Left cardiac atrium (tissue), 4 donors: Measurements from ENCODE around the gene TXNDC11. TPM values are rescaled to one million over a fixed set of nuclear protein-coding genes. Genes with fewer than 3 reads are reported as not detected.
A peak's percentile ranks its signal among the peaks of the same experiment; 100 is the strongest.
"Not testable (repeated sequence)": the region's sequence is repeated elsewhere in the genome, so short reads cannot be mapped to it uniquely, and the experiment has no call there.

ENCODE experiments used
- ATAC-seq, 2 donors: fragments of 200-7000 bp; cut with Tn5 transposase; one replicate each; pipeline ENCODE4 v1.9.1; 2020; ENCODE audit warnings: mild to moderate bottlenecking in 2 of 2, moderate library complexity in 2 of 2
- DNase-seq: peaks from one replicate; pipeline ENCODE4 v3.0.0-alpha.2; 2020
- intact Hi-C, 2 donors: fragments of 100-400 bp; cut with DNase I; formaldehyde crosslinking; loops; one replicate each; pipeline versions ENCODE4 v1.14.1 to v1.15.1; 2022 to 2023
- long read RNA-seq: library from polyadenylated mRNA; unstranded; transcript quantifications from one replicate; pipeline ENCODE4 v2.0.0, GENCODE V29; 2021
- total RNA-seq, 2 donors: library from RNA; stranded (reverse); fragmentation: NEBNext Ultra II Directional; extraction: Animal tissue kit (Norgen Biotek cat#: 25700); gene quantifications; one replicate each; pipeline ENCODE4 v1.2.1, GENCODE V29; 2021
- donor health status: DM: no; HTN: yes; CAD: no.
- donor health status: DM: no; HTN: yes; CAD: no; lungs with severe emphysema.
- donor health status: DM: yes; HTN: yes; CAD: no.
- donor health status: Dilated cardiomyopathy.

Gene TXNDC11
- 10 to 100 TPM; 21.8 to 30.4 TPM for total RNA-seq
- long read RNA-seq, transcript TXNDC11-201 (12 exons, 3,140 nt), result major isoform, 18 of 30 reads
- long read RNA-seq, partial matches to known transcripts, result 2 of 30 reads
- long read RNA-seq, other reads (novel, unspliced or antisense), result 10 of 30 reads

GRCh38 chr16:11742536-11743307, at the start of gene TXNDC11:
Gene TXNDC11 (minus strand): TSS chr16:11742857. CDS start chr16:11742730, 127 bp downstream.
- peak; percentile 97 to 98 for ATAC-seq
- DNase-seq, result peak; percentile 99
- intact Hi-C loops, result loop anchor here in 1 of 2 donors (5.0 kb wide), 1 partner anchor 55 kb away; the partner anchor contains the start of gene ZC3H7A

GRCh38 chr16:11791144-11791828, 48.6 kb upstream of the TXNDC11 start:
- intact Hi-C loops, result no loop called here
- DNase-seq (no peak), ATAC-seq (no peak)

- ATAC-seq, result no peak
- intact Hi-C loops, result no loop called here
- DNase-seq, result no peak
Observed at GRCh38 chr16:11788914-11789313, 46.3 kb upstream of the TXNDC11 start.

DNA sequence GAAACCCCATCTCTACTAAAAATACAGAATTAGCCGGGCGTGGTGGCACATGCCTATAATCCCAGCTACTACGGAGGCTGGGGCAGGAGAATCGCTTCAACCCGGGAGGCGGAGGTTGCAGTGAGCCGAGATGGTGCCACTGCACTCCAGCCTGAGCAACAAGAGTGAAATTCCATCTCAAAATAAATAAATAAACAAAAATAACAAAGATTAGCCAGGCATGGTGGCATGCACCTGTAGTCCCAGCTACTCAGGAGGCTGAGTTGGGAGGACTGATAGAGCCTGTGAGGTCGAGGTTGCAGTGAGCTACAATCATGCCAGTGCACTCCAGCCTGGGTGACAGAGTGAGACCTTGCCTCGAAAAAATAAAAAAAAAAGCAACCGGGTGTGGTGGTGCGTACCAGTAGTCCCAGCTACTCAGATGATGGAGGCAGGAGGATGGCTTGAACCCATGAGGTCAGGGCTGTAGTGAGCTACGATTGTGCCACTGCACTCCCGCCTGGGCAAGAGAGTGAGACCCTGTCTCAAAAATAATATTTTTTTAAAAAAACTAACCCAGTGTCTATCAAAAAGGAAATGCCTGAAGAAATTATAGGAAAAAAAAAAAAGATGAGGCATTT, 42.4 kb upstream of the TXNDC11 start:
- ATAC-seq, DNase-seq, intact Hi-C loops: not testable (repeated sequence)

DNA sequence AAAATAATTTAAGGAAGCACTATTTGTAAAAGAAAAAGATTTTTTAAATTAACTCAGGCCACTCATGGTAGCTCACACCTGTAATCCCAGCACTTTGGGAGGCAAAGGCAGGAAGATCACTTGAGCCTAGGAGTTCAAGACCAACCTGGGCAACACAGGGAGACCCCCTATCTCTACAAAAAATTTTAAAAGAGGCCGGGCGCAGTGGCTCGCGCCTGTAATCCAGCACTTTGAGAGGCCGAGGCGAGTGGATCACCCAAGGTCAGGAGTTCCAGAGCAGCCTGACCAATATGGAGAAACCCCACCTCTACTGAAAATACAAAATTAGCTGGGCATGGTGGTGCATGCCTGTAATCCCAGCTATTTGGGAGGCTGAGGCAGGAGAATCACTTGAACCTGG, 41.7 kb upstream of the TXNDC11 start:
- intact Hi-C loops, DNase-seq, ATAC-seq: not testable (repeated sequence)

- intact Hi-C loops, result no loop called here
- DNase-seq, result no peak
- ATAC-seq, result peak in 1 of 2 donors; percentile 18
Observed at GRCh38 chr16:11784038-11784369, 41.3 kb upstream of the TXNDC11 start.

DNA sequence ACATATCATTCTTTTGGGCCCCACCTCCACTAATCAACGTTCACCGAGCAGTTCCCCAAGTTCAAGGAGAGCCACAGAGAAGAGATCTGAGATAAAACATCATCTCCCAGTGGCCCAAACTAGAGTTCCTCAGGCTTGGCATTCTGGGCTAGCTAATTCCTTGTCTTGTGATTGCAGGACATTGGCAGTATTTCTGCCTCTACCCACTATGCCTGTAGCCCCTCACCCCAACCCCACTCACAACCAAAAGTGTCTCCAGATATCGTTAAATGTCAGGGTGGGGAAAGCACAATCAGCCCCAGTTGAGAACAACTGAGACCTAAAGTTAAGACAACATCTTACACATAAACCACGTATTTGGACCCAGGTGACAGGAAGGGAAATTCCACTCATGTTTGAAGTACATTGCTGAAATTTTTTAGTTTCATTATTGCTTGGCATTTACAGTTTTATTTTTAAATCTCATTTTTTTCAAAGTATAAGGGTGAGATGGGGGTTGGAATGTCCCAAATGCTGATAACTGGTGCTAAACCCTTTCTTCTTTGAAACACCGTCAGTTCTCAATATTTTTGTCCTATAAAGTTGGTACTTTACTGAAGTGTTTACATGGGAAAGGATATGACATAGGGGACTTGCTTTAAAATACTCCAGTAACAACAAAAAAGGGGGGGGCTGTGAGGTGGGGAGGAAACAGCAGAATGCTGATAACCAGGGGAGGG, 40.8 kb upstream of the TXNDC11 start:
- intact Hi-C loops, result no loop called here
- peak; percentile 39 to 54 for ATAC-seq
- no peak for DNase-seq

DNA sequence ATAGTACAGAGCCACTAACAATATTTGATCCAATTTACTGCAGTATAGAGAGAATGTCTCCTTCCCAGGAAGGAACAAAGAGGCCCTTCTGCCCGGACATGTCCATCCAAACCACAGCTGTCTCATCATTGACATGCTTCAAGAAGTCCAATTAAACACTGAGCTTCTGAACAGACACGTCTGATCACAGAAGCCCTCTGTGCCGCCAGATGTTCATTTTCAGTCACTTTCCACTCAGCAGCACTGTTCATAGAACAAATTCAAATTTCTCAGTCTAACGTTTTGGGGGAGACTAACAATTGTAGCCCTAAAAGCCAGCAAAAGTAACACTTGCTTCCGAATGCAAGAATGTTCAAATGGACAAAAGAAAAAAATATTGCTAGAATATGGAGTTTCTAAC, 39.1 kb upstream of the TXNDC11 start:
- intact Hi-C loops, result no loop called here
- DNase-seq (no peak), ATAC-seq (peak in 1 of 2 donors; percentile 19)

DNA sequence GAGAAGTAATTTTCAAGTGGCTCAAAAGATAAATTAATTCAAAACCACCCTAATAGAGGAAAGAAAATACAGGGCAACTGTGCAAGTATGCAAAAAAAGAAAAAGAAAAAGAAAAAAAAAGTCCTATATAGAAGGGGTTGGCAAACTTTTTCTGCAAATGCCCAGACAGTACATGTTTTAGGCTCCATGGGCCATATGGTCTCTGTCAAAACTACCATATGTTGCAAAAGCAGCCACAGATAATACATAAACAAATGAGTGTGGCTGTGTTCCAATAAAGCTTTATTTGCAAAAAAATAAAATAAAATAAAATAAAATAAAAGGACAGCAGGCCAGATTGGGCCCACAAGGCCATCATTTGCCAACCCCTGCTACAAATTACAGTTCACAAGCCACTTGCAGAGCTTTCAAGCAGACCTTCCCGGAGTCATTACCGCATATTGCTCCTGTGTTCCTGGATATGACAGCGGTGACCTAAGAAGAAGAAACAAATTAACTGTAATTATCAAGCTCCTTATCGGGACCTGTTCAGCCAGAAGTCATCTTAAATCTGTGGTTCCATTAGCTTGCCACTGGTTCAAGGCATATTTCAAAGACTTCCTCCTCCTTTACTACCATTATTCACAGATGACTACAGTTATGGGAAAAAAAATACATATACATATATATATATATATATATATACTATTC, 38.5 kb upstream of the TXNDC11 start:
- DNase-seq, result no peak
- intact Hi-C loops, result no loop called here
- ATAC-seq, result no peak

DNA sequence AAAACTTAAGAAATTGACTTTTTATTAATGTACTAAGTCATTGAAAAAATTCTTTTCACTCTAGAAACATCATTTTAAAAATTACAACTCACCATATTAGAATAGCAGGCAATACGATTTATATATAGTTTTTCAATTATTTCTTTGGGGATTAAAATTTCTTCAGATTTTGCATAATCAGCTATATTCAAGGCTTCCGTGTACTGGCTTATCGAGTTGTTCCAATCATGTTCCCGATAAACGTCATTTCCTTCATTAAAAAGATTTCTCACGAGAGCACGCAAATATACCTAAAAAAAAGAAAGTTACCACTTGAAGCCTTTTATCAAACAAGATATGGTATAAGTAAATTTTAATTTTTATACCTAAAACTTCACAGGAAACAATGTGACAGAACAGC, 36.4 kb upstream of the TXNDC11 start:
- intact Hi-C loops, result no loop called here
- ATAC-seq (no peak), DNase-seq (no peak)

DNA sequence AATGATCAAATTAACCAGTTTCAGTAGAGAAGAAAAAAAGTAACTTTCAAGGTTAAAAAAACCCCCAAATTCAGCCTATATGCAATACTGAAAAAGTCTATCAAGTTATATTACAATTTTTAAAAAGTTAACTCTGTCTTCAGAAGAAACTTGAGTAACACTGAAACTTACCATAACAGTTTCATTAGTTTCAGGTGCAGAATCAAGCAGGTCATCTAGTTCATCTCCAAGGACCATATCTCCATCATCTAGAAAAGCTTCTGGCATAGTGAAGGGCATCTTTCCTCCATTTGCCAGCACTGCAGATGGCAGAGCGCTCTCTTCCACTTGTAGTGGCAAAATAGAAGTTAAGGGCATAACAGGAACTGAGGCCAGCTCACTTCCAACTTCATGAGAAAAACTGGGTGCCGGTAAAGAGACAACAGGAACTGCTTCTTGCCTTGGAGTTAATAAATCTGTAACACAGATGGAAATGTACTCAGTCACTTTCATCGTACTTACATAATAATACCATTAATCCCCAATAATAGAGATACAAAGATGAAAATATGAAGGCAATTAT, 31.5 kb upstream of the TXNDC11 start:
- DNase-seq, result no peak
- ATAC-seq, result no peak
- intact Hi-C loops, result no loop called here

DNA sequence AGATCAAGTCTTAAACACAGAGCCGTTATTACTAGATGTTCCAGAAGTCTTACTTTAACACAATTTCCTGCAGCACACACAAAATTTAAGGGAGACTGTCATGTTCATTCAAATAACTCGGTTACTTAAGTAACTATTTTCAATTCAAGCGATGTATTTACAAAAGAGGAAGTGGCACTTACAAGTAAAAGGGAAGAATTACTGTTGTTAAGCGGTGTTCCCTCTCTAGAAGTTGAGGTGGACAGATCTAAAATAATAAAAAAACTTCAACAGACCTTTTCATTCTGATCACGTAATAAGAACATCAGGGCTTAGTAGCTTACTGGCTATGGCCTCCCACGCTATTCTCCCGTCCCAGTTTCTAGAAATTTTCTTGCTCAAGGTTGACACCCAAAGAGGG, 26.2 kb upstream of the TXNDC11 start:
- no peak for ATAC-seq
- no peak for DNase-seq
- intact Hi-C loops, result no loop called here

DNA sequence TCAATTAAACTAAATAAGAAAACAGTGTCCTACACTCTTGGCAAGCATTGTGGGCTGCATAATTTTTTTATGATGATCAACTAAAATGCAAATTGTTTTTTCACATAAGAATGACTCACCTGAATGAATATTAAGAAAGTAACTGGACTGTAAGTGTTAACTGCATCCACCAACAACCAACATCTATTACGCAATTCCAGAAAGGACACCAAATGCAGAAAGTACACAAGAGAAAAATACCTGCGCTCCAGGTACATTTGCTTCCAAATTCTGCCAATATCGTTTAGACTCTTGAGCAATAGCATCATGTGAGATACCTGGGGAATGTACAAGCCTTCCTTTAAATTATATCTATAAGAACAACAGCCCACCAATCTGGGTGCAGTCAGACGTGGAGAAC, 19.8 kb upstream of the TXNDC11 start:
- ATAC-seq, result no peak
- intact Hi-C loops, result no loop called here
- no peak for DNase-seq

DNA sequence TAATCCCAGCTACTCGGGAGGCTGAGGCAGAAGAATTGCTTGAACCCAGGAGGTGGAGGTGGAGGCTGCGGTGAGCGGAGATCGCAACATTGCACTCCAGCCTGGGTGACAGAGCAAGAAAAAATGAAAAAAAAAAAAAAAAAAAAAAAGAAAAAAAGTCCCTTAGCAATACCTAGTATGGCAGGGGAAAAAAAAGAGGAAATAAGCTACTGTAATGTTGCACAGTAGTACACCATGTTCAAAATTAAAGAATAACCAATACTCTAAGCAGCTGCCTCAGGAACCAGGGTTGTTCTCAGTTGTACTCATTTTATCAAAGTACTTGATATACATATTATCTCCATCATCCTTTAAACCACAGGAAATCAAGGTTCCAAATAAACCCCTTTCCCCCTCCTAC, 17.3 kb upstream of the TXNDC11 start:
- ATAC-seq (no peak), DNase-seq (no peak)
- intact Hi-C loops, result no loop called here

DNA sequence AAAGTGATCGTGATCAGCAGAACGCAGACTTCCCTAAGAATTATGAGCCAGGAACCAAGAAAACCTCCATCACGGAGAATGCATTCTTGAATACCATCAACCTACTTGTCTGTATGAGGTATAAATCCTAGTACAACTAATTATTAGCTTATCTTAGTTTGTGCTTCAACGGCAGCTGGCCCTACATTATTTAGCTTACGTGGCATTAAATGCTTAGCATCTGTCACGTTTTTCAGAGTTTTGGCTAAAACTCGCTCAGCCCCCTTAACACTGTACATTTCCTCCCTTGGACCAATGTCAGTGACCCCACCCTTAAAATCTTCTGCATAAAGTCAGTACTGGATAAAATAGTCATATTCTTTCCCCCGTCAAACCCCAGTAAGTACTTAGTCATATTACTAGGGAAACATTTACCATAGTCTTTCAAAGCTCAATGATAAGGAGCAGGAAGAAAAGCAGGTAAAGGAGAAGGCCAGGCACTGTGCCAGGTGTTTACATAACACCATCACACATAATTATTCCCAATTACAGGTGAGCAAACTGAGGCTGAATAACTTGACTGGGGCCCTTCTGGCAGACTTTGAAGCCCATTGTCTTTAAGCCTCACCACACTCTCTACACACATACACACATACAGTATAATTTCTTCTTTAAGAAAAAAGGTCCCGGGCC, 16.6 kb upstream of the TXNDC11 start:
- intact Hi-C loops, result no loop called here
- ATAC-seq (no peak), DNase-seq (no peak)

GRCh38 chr16:11757671-11758545, 15.3 kb upstream of the TXNDC11 start:
- intact Hi-C loops, result no loop called here
- ATAC-seq (peak; percentile 27 to 54), DNase-seq (no peak)

DNA sequence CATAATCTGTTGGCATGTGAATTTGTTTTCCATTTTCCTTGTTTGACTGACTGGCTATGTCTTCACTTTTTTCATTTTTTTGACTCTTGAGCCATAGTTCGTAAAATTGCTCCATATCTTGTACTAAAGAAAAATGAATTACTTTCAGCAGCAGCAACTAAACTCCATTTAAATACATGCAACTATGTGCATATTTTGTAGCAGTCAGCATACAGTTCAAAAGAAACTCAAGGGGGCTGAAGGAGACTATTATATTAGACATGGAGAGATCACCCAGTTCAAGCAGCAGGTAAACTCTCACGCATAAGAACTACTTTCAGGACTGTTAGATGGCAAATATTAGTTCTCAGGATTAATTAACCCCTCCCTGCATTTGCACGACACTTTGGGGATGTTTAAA, 13.6 kb upstream of the TXNDC11 start:
- intact Hi-C loops, result no loop called here
- no peak for DNase-seq
- ATAC-seq, result no peak
